Spleen (tissue), 7 donors: Measurements from ENCODE around the gene ERVK3-1.

ENCODE experiments used
- CTCF ChIP-seq, 11 experiments: fragments of 200-600 bp in 7 of 11; fragments of 450-650 bp in 4 of 11; sonication (generic) in 4 of 11; IDR thresholded peaks in 8 of 11; conservative IDR thresholded peaks in 3 of 11; 1 replicate in 7 of 11; 2 replicates in 4 of 11; pipeline versions ENCODE4 v1.4.0 to v1.8.0; 2016 to 2021; ENCODE audit warnings: antibody characterized with exemption in 11 of 11, inconsistent platforms in 4 of 11, mild to moderate bottlenecking in 1 of 11
- POLR2A ChIP-seq, 3 donors: fragments of 450-650 bp; IDR thresholded peaks; one replicate each; pipeline ENCODE4 v1.5.1; 2017; ENCODE audit warnings: antibody characterized with exemption in 3 of 3, mild to moderate bottlenecking in 1 of 3
- donor health status: DM: no; HTN: no; CAD: no; lungs with moderate emphysema.
- donor health status: DM: no; HTN: no; CAD: no.
- donor health status: DM: no; HTN: no; CAD: no.

- TF ChIP-seq CTCF (IDR thresholded peaks at IDR 0.05 in 8 of 11, conservative IDR thresholded peaks at IDR 0.05 in 3 of 11) = no peak
- no peak for TF ChIP-seq POLR2A (IDR thresholded peaks at IDR 0.05)
These were observed 56.7 kb downstream of the ERVK3-1 start for GRCh38 chr19:58361900-58362271.
